Measurements from ENCODE around the gene RHBDL2.
"Not testable (repeated sequence)": the region's sequence is repeated elsewhere in the genome, so short reads cannot be mapped to it uniquely, and the experiment has no call there.

The RHBDL2 gene

DNA sequence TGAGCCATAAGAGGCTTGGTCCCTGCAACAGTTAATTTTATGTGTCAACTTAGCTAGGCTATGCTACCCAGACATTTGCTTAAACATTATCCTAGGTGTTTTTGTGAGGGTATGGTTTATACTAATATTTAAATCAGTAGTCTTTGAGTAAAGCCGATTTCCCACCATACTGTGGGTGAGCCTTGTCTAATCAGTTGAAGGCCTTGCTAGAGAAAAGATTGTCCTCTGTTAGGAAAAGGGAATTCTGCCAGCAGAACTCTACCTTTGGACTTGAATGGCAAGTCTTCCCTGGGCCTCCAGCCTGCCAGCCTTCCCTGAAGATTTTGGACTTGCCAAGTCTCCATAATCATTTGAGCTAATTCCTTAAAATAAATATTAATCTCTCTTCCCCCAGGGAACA lies 23.9 kb downstream of the RHBDL2 start:
- no peak overlapping the region for H3K4me3 ChIP-seq (replicated peaks; ENCODE audit: insufficient read depth, low read length)
- no peak overlapping the region for H3K27ac ChIP-seq (replicated peaks)
- no peak for DNase-seq (ENCODE audit: low read depth in 1 of 2, low spot score in 1 of 2)
- TF ChIP-seq POLR2AphosphoS5 (IDR thresholded peaks at IDR 0.05; ENCODE audit: low read depth): no peak
- TF ChIP-seq GABPA (IDR thresholded peaks at IDR 0.05; ENCODE audit: low read depth): no peak
- TF ChIP-seq, protein P1, sequence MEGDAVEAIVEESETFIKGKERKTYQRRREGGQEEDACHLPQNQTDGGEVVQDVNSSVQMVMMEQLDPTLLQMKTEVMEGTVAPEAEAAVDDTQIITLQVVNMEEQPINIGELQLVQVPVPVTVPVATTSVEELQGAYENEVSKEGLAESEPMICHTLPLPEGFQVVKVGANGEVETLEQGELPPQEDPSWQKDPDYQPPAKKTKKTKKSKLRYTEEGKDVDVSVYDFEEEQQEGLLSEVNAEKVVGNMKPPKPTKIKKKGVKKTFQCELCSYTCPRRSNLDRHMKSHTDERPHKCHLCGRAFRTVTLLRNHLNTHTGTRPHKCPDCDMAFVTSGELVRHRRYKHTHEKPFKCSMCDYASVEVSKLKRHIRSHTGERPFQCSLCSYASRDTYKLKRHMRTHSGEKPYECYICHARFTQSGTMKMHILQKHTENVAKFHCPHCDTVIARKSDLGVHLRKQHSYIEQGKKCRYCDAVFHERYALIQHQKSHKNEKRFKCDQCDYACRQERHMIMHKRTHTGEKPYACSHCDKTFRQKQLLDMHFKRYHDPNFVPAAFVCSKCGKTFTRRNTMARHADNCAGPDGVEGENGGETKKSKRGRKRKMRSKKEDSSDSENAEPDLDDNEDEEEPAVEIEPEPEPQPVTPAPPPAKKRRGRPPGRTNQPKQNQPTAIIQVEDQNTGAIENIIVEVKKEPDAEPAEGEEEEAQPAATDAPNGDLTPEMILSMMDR (IDR thresholded peaks at IDR 0.05; ENCODE audit: insufficient read depth, low read length): no peak
- TF ChIP-seq, protein P2, sequence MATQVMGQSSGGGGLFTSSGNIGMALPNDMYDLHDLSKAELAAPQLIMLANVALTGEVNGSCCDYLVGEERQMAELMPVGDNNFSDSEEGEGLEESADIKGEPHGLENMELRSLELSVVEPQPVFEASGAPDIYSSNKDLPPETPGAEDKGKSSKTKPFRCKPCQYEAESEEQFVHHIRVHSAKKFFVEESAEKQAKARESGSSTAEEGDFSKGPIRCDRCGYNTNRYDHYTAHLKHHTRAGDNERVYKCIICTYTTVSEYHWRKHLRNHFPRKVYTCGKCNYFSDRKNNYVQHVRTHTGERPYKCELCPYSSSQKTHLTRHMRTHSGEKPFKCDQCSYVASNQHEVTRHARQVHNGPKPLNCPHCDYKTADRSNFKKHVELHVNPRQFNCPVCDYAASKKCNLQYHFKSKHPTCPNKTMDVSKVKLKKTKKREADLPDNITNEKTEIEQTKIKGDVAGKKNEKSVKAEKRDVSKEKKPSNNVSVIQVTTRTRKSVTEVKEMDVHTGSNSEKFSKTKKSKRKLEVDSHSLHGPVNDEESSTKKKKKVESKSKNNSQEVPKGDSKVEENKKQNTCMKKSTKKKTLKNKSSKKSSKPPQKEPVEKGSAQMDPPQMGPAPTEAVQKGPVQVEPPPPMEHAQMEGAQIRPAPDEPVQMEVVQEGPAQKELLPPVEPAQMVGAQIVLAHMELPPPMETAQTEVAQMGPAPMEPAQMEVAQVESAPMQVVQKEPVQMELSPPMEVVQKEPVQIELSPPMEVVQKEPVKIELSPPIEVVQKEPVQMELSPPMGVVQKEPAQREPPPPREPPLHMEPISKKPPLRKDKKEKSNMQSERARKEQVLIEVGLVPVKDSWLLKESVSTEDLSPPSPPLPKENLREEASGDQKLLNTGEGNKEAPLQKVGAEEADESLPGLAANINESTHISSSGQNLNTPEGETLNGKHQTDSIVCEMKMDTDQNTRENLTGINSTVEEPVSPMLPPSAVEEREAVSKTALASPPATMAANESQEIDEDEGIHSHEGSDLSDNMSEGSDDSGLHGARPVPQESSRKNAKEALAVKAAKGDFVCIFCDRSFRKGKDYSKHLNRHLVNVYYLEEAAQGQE (IDR thresholded peaks at IDR 0.05; ENCODE audit: insufficient replicate concordance, low read depth): no peak
- H3K27me3 ChIP-seq (ENCODE audit: insufficient read depth, poor library complexity, severe bottlenecking): no peaks in the 10 kb centered on the region

DNA sequence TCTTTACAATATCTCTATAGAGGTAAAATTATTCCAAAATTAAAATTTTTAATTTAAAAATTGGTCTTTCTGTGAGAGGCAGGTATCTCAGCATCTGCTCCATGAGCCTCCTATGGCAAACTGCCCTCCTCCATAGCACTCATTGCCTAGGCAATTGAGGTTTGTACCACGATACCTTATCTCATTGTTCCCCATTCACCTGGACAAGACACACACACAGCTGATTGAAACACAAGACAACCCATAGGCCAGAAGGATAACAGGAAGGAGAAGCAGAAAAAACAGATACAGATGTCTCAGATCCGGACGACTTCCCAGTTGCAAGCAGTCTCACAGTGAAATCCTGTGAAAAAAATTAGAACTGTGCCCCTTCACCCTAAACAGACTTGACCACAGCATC lies 24.3 kb downstream of the RHBDL2 start:
- no peak for DNase-seq (ENCODE audit: low read depth in 1 of 2, low spot score in 1 of 2)
- no peak for TF ChIP-seq GABPA (IDR thresholded peaks at IDR 0.05; ENCODE audit: low read depth)
- TF ChIP-seq POLR2AphosphoS5 (IDR thresholded peaks at IDR 0.05; ENCODE audit: low read depth): no peak
- TF ChIP-seq, protein P1 (IDR thresholded peaks at IDR 0.05; ENCODE audit: insufficient read depth, low read length): no peak
- TF ChIP-seq, protein P2 (IDR thresholded peaks at IDR 0.05; ENCODE audit: insufficient replicate concordance, low read depth): no peak
- TF ChIP-seq SPI1 (IDR thresholded peaks at IDR 0.05; ENCODE audit: borderline replicate concordance, low read depth): no peak
- Histone ChIP-seq H3K4me3 (replicated peaks; ENCODE audit: insufficient read depth, low read length) (no peak overlapping the region), H3K27me3 (ENCODE audit: insufficient read depth, poor library complexity, severe bottlenecking) (no peaks in the 10 kb centered on the region), H3K27ac (replicated peaks) (no peak overlapping the region)

DNA sequence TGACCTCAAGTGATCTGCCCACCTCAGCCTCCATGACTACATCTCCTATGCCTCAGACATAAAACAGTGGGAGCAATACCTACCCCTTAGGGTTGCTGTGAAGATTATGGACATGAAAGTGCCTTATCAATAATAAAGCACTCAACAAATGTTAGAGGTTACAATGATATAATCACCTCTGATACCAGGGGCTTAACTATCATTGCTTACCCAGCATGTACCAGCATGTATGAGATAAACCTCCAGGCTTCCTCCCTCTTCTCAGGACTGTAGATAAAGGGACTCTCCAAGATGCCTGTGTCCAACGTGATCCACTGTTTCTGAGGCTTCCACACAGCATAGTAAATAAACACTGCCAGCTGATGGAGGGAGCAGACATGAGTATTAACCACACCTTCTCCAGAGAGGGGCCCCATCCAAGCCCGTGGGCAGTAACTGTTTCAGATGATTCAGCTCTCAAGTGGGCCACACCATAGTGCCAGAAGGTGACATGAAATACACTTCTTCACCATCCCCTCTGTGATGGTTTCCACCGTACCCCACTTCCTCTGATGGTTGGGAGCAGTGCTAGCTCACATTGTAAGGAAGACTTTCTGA lies 26.2 kb downstream of the RHBDL2 start:
- Histone ChIP-seq H3K27ac (replicated peaks) (no peak overlapping the region), H3K27me3 (ENCODE audit: insufficient read depth, poor library complexity, severe bottlenecking) (no peaks in the 10 kb centered on the region), H3K4me3 (replicated peaks; ENCODE audit: insufficient read depth, low read length) (no peak overlapping the region)
- TF ChIP-seq GABPA (IDR thresholded peaks at IDR 0.05; ENCODE audit: low read depth): no peak
- TF ChIP-seq, protein P2 (IDR thresholded peaks at IDR 0.05; ENCODE audit: insufficient replicate concordance, low read depth): no peak
- TF ChIP-seq, protein P1 (IDR thresholded peaks at IDR 0.05; ENCODE audit: insufficient read depth, low read length): no peak
- no peak for TF ChIP-seq POLR2AphosphoS5 (IDR thresholded peaks at IDR 0.05; ENCODE audit: low read depth)
- no peak for TF ChIP-seq SPI1 (IDR thresholded peaks at IDR 0.05; ENCODE audit: borderline replicate concordance, low read depth)
- DNase-seq (ENCODE audit: low read depth in 1 of 2, low spot score in 1 of 2): no peak

DNA sequence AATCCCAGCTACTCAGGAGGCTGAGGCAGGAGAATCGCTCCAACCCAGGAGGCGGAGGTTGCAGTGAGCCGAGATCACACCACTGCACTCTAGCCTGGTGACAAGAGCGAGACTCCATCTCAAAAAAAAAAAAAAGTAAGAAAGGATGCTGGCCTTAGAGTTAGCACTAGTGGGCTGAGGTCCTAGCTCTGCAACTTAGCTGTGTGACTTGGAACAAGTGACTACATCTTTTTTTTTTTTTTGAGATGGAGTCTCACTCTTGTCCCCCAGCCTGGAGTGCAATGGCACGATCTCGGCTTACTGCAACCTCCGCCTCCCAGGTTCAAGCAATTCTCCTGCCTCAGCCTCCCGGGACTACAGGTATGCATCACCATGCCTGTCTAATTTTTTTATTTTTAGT lies 26.7 kb downstream of the RHBDL2 start:
- not testable (repeated sequence) for H3K4me3 ChIP-seq (replicated peaks; ENCODE audit: insufficient read depth, low read length); DNase-seq (ENCODE audit: low read depth in 1 of 2, low spot score in 1 of 2); H3K27me3 ChIP-seq (ENCODE audit: insufficient read depth, poor library complexity, severe bottlenecking); H3K27ac ChIP-seq (replicated peaks)
